Measurements from ENCODE around the gene IRGQ. TPM values are rescaled to one million over a fixed set of nuclear protein-coding genes. Genes with fewer than 3 reads are reported as not detected.

Gene IRGQ
- total RNA-seq, 1 experiment from 2014 or later: 37.7 TPM

GRCh38 chr19:43596842-43597461 is 1.0 kb upstream of the IRGQ start:
- Histone ChIP-seq H3K27me3 (replicated peaks; ENCODE audit: insufficient read depth, low read depth, low read length, poor library complexity) (no peaks in the 10 kb centered on the region), H3K4me1 (ENCODE audit: insufficient read depth, low read length, poor library complexity, severe bottlenecking) (peaks cover 12% of the 10 kb centered on the region), H3K36me3 (ENCODE audit: insufficient read depth, low read length, poor library complexity, severe bottlenecking) (peaks cover 31% of the 10 kb centered on the region), H3K4me3 (ENCODE audit: low read depth, low read length, poor library complexity, severe bottlenecking) (peak overlapping the region; percentile 78), H3K9me3 (ENCODE audit: low read depth, low read length, poor library complexity, severe bottlenecking) (no peaks in the 10 kb centered on the region), H3K27ac (ENCODE audit: low read depth, low read length, poor library complexity, severe bottlenecking) (peak overlapping the region; percentile 96)
- BruUV-seq (replicated peaks): no TSS peak
- no peak for DNase-seq (ENCODE audit: low spot score)
- ChIA-PET CTCF (no interaction called here), POLR2A (ENCODE audit: low non-redundant PET) (no interaction called here)
- no peak for TF ChIP-seq EZH2 (IDR thresholded peaks at IDR 0.05; ENCODE audit: borderline replicate concordance, low read depth, low read length, poor library complexity, severe bottlenecking)
- TF ChIP-seq CTCF (conservative IDR thresholded peaks at IDR 0.05; ENCODE audit: low read depth, low read length): no peak
- intact Hi-C loops (cut with micrococcal nuclease; ENCODE audit: unreplicated experiment): loop anchor here (1.0 to 5.0 kb wide), 5 partner anchors 22 to 150 kb away; partner anchors contain the start of genes PINLYP, XRCC1, ZNF428 and ZNF575

GRCh38 chr19:43595605-43595998 is 332 bp downstream of the IRGQ start:
- peaks cover 25% of the 10 kb centered on the region for H3K36me3 ChIP-seq (ENCODE audit: insufficient read depth, low read length, poor library complexity, severe bottlenecking)
- ChIA-PET POLR2A (ENCODE audit: low non-redundant PET) (interaction anchor here (0.5 to 0.8 kb wide), 3 partner anchors 12 to 451 kb away, joined by 4 to 14 read pairs (median 5); no protein-coding TSS in a partner anchor), CTCF (interaction anchor here (0.6 to 2.1 kb wide), 4 partner anchors 38 to 1890 kb away, joined by 3 to 25 read pairs (median 10); no protein-coding TSS in a partner anchor)
- peak overlapping the region; percentile 78 for H3K4me3 ChIP-seq (ENCODE audit: low read depth, low read length, poor library complexity, severe bottlenecking)
- intact Hi-C loops (cut with micrococcal nuclease; ENCODE audit: unreplicated experiment): loop anchor here (5.0 kb wide), 1 partner anchor 148 kb away; no protein-coding TSS in a partner anchor
- TSS peak; percentile 85 for BruUV-seq (replicated peaks)
- H3K27ac ChIP-seq (ENCODE audit: low read depth, low read length, poor library complexity, severe bottlenecking): peak overlapping the region; percentile 88
- H3K4me1 ChIP-seq (ENCODE audit: insufficient read depth, low read length, poor library complexity, severe bottlenecking): peaks cover 12% of the 10 kb centered on the region
- peak; percentile 17 for DNase-seq (ENCODE audit: low spot score)
- TF ChIP-seq EZH2 (IDR thresholded peaks at IDR 0.05; ENCODE audit: borderline replicate concordance, low read depth, low read length, poor library complexity, severe bottlenecking) (no peak), CTCF (conservative IDR thresholded peaks at IDR 0.05; ENCODE audit: low read depth, low read length) (no peak)
- no peaks in the 10 kb centered on the region for H3K27me3 ChIP-seq (replicated peaks; ENCODE audit: insufficient read depth, low read depth, low read length, poor library complexity)
- no peaks in the 10 kb centered on the region for H3K9me3 ChIP-seq (ENCODE audit: low read depth, low read length, poor library complexity, severe bottlenecking)

GRCh38 chr19:43594710-43595604 is 977 bp downstream of the IRGQ start:
- ChIA-PET POLR2A (ENCODE audit: low non-redundant PET) (interaction anchor here (0.8 kb wide), 2 partner anchors 40 to 450 kb away, joined by 5 read pairs; no protein-coding TSS in a partner anchor), CTCF (interaction anchor here (0.6 to 2.1 kb wide), 12 partner anchors 10 to 607 kb away, joined by 3 to 25 read pairs (median 5); no protein-coding TSS in a partner anchor)
- H3K27ac ChIP-seq (ENCODE audit: low read depth, low read length, poor library complexity, severe bottlenecking): peak overlapping the region; percentile 88
- H3K4me1 ChIP-seq (ENCODE audit: insufficient read depth, low read length, poor library complexity, severe bottlenecking): peaks cover 12% of the 10 kb centered on the region
- no peaks in the 10 kb centered on the region for H3K27me3 ChIP-seq (replicated peaks; ENCODE audit: insufficient read depth, low read depth, low read length, poor library complexity)
- intact Hi-C loops (cut with micrococcal nuclease; ENCODE audit: unreplicated experiment): loop anchor here (5.0 kb wide), 1 partner anchor 148 kb away; no protein-coding TSS in a partner anchor
- peak; percentile 80 for DNase-seq (ENCODE audit: low spot score)
- peaks cover 27% of the 10 kb centered on the region for H3K36me3 ChIP-seq (ENCODE audit: insufficient read depth, low read length, poor library complexity, severe bottlenecking)
- no peaks in the 10 kb centered on the region for H3K9me3 ChIP-seq (ENCODE audit: low read depth, low read length, poor library complexity, severe bottlenecking)
- TF ChIP-seq EZH2 (IDR thresholded peaks at IDR 0.05; ENCODE audit: borderline replicate concordance, low read depth, low read length, poor library complexity, severe bottlenecking) (no peak), CTCF (conservative IDR thresholded peaks at IDR 0.05; ENCODE audit: low read depth, low read length) (peak; percentile 91)
- BruUV-seq (replicated peaks): no TSS peak
- peak overlapping the region; percentile 78 for H3K4me3 ChIP-seq (ENCODE audit: low read depth, low read length, poor library complexity, severe bottlenecking)
